HepG2 (cell line): Measurements from ENCODE around the gene ZNF684. TPM values are rescaled to one million over a fixed set of nuclear protein-coding genes. Genes with fewer than 3 reads are reported as not detected.

ENCODE experiments used
- CBX5 ChIP-seq: sonication (generic); formaldehyde crosslinking; IDR thresholded peaks from 2 replicates; pipeline ENCODE4 v1.4.0; 2020; ENCODE audit warnings: missing genetic modification reagents, borderline replicate concordance
- KDM2A ChIP-seq: sonication (generic); formaldehyde crosslinking; IDR thresholded peaks from 2 replicates; pipeline ENCODE4 v1.4.0; 2020; ENCODE audit warnings: low read depth, missing genetic modification reagents, borderline replicate concordance
- MAF1 ChIP-seq: sonication (generic); formaldehyde crosslinking; IDR thresholded peaks from 2 replicates; pipeline ENCODE4 v1.5.0; 2020; ENCODE audit warnings: missing genetic modification reagents, borderline replicate concordance
- MAFG ChIP-seq: sonication (generic); formaldehyde crosslinking; IDR thresholded peaks from 2 replicates; pipeline ENCODE4 v1.5.1; 2020; ENCODE audit warnings: mild to moderate bottlenecking, missing genetic modification reagents
- MIER3 ChIP-seq: IDR thresholded peaks from 2 replicates; pipeline ENCODE4 v1.6.1; 2016; ENCODE audit warnings: missing compliant biosample characterization, borderline replicate concordance
- NKX3-1 ChIP-seq: sonication (generic); formaldehyde crosslinking; IDR thresholded peaks from 2 replicates; pipeline ENCODE4 v1.5.0; 2020; ENCODE audit warnings: missing genetic modification reagents
- PITX1 ChIP-seq: sonication (generic); formaldehyde crosslinking; IDR thresholded peaks from 2 replicates; pipeline ENCODE4 v1.5.1; 2020; ENCODE audit warnings: mild to moderate bottlenecking, missing genetic modification reagents
- RNF2 ChIP-seq: fragments of 450-650 bp; conservative IDR thresholded peaks from 2 replicates; pipeline ENCODE4 v1.6.1; 2016; ENCODE audit warnings: low read depth
- YY1 ChIP-seq: IDR thresholded peaks from 2 replicates; pipeline ENCODE4 v1.6.1; 2011; ENCODE audit warnings: low read length, low read depth, moderate library complexity, mild to moderate bottlenecking; ENCODE audit not compliant: insufficient read depth, insufficient replicate concordance
- ZBTB42 ChIP-seq: sonication (generic); formaldehyde crosslinking; IDR thresholded peaks from 2 replicates; pipeline ENCODE4 v1.5.0; 2020; ENCODE audit warnings: mild to moderate bottlenecking, missing genetic modification reagents
- ZNF232 ChIP-seq: sonication (generic); formaldehyde crosslinking; IDR thresholded peaks from 2 replicates; pipeline ENCODE4 v1.4.0; 2020; ENCODE audit warnings: missing genetic modification reagents, borderline replicate concordance
- ZNF263 ChIP-seq: sonication (generic); formaldehyde crosslinking; IDR thresholded peaks from 2 replicates; pipeline ENCODE4 v1.4.0; 2020; ENCODE audit warnings: missing genetic modification reagents
- ZNF282 ChIP-seq: fragments of 450-650 bp; IDR thresholded peaks from 2 replicates; pipeline ENCODE4 v1.6.1; 2018; ENCODE audit not compliant: partially characterized antibody
- ZNF776 ChIP-seq: sonication (generic); formaldehyde crosslinking; IDR thresholded peaks from 2 replicates; pipeline ENCODE4 v1.4.0; 2020; ENCODE audit warnings: mild to moderate bottlenecking, missing genetic modification reagents
- polyA plus RNA-seq, 8 experiments: library from polyadenylated mRNA; depleted of rRNA in 3 of 8; stranded (reverse) in 7 of 8; unstranded in 1 of 8; fragments of >200 nt; fragmentation: Illumina TruSeq in 4 of 8; extraction: Trizol in 4 of 8; gene quantifications; 2 replicates each; pipeline versions ENCODE4 v1.2.1 to v1.2.3, GENCODE V29; 2011 to 2016; ENCODE audit warnings: low read depth in 4 of 8, missing spikeins in 1 of 8, mixed read lengths in 1 of 8; ENCODE audit not compliant: insufficient read depth in 1 of 8
- total RNA-seq, 5 experiments: library from RNA; depleted of rRNA; stranded (reverse); fragments of >200 nt; fragmentation: Illumina TruSeq; extraction: Trizol; gene quantifications; 2 replicates each; pipeline ENCODE4 v1.2.3, GENCODE V29; 2016; ENCODE audit warnings: low read depth in 1 of 5
- TF ChIP-seq, protein P1 (sequence below): sonication (generic); formaldehyde crosslinking; IDR thresholded peaks from 2 replicates; pipeline ENCODE4 v1.4.0; 2020; ENCODE audit warnings: mild to moderate bottlenecking, missing genetic modification reagents
- TF ChIP-seq, protein P2 (sequence below): sonication (generic); formaldehyde crosslinking; IDR thresholded peaks from 2 replicates; pipeline ENCODE4 v1.4.0; 2020; ENCODE audit warnings: mild to moderate bottlenecking, missing genetic modification reagents, borderline replicate concordance
- TF ChIP-seq, protein P3 (sequence below): sonication (generic); formaldehyde crosslinking; IDR thresholded peaks from 2 replicates; pipeline ENCODE4 v1.4.0; 2020; ENCODE audit warnings: low read depth, mild to moderate bottlenecking, missing genetic modification reagents
- TF ChIP-seq, protein P4 (sequence below): sonication (generic); formaldehyde crosslinking; IDR thresholded peaks from 2 replicates; pipeline ENCODE4 v1.8.1; 2023; ENCODE audit warnings: mild to moderate bottlenecking, missing genetic modification reagents
- TF ChIP-seq, protein P5 (sequence below): sonication (generic); formaldehyde crosslinking; conservative IDR thresholded peaks from 2 replicates; pipeline ENCODE4 v1.8.0; 2022; ENCODE audit warnings: low read depth, missing genetic modification reagents

ZNF684 gene
- total and polyA plus RNA-seq, 2 of the 13 experiments (the other 11 are each of a cell fraction or from before 2014, with no cell fraction given) = 6.5 to 15.2 TPM

DNA sequence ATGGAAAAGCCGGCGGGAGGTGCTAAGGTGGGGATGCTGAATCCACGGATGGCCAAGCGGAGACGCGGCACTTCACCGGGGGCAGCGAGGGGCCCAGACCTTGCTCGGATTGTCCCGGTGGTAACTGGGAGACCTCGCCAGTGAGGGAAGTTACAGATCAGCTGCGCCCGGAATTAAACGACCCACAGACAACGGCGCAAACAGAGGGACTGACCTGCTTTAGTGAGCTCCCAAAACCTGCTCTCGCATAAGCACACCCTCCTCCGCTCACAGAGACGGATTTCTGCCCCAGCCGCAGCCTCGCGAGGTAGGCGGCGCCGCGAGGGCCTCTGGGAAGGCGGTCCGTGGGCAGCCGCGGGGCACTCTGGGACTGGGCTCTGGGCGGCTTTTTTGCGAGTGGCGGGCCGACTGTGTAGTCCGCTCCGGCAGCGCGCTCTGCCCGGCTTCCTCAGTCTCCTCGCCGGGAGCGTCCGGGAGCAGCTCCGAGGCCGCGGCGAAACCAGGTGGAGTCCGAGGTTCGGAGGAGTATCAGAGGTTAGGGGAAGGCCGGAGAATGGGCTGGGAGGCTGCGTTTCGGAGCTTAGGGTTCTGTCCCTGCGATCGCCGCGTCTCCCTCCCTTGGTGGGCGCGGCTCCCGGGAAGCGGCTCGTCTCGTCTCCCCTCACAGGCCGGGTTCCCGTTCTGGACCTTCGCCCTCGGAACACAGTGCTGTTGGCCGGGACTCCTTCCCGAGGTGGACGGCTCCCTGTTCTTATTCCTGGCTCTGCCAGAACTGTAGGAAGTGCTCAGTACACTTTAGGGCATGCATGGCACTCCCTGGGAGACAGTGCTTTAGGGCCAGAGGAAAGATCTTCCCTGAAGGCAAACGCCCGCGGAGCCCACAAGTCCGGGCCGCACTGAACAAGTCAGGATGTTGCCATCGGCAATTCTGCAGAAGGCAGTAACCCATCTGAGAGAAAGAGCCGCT, 22.8 kb upstream of the ZNF684 start, which contains the start of gene EXO5 (continued):
- TF ChIP-seq PITX1 (CRISPR knock-in tag) (peak; percentile 74), CBX5 (CRISPR knock-in tag) (peak; percentile 66; the same call in 1 of the 2 replicates), NKX3-1 (CRISPR knock-in tag) (peak; percentile 83), ZNF282 (no peak), ZBTB42 (CRISPR knock-in tag) (0 out of 2 replicates have a peak, but pooled peaks have one; percentile 59), ZNF232 (CRISPR knock-in tag) (peak; percentile 92), YY1 (peak; percentile 79), RNF2 (peak; percentile 79; the same call in 1 of the 2 replicates), MAF1 (CRISPR knock-in tag) (peak; percentile 82), ZNF776 (CRISPR knock-in tag) (peak; percentile 90), MIER3 (CRISPR knock-in tag) (peak; percentile 84; the same call in 1 of the 2 replicates), MAFG (no peak), KDM2A (CRISPR knock-in tag) (peak; percentile 85), ZNF263 (CRISPR knock-in tag) (peak; percentile 76)
- TF ChIP-seq, protein P1, sequence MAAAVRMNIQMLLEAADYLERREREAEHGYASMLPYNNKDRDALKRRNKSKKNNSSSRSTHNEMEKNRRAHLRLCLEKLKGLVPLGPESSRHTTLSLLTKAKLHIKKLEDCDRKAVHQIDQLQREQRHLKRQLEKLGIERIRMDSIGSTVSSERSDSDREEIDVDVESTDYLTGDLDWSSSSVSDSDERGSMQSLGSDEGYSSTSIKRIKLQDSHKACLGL (CRISPR knock-in tag) = peak; percentile 90
- TF ChIP-seq, protein P2, sequence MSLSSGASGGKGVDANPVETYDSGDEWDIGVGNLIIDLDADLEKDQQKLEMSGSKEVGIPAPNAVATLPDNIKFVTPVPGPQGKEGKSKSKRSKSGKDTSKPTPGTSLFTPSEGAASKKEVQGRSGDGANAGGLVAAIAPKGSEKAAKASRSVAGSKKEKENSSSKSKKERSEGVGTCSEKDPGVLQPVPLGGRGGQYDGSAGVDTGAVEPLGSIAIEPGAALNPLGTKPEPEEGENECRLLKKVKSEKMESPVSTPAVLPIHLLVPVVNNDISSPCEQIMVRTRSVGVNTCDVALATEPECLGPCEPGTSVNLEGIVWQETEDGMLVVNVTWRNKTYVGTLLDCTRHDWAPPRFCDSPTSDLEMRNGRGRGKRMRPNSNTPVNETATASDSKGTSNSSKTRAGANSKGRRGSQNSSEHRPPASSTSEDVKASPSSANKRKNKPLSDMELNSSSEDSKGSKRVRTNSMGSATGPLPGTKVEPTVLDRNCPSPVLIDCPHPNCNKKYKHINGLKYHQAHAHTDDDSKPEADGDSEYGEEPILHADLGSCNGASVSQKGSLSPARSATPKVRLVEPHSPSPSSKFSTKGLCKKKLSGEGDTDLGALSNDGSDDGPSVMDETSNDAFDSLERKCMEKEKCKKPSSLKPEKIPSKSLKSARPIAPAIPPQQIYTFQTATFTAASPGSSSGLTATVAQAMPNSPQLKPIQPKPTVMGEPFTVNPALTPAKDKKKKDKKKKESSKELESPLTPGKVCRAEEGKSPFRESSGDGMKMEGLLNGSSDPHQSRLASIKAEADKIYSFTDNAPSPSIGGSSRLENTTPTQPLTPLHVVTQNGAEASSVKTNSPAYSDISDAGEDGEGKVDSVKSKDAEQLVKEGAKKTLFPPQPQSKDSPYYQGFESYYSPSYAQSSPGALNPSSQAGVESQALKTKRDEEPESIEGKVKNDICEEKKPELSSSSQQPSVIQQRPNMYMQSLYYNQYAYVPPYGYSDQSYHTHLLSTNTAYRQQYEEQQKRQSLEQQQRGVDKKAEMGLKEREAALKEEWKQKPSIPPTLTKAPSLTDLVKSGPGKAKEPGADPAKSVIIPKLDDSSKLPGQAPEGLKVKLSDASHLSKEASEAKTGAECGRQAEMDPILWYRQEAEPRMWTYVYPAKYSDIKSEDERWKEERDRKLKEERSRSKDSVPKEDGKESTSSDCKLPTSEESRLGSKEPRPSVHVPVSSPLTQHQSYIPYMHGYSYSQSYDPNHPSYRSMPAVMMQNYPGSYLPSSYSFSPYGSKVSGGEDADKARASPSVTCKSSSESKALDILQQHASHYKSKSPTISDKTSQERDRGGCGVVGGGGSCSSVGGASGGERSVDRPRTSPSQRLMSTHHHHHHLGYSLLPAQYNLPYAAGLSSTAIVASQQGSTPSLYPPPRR (CRISPR knock-in tag) = peak; percentile 50
- TF ChIP-seq, protein P3, sequence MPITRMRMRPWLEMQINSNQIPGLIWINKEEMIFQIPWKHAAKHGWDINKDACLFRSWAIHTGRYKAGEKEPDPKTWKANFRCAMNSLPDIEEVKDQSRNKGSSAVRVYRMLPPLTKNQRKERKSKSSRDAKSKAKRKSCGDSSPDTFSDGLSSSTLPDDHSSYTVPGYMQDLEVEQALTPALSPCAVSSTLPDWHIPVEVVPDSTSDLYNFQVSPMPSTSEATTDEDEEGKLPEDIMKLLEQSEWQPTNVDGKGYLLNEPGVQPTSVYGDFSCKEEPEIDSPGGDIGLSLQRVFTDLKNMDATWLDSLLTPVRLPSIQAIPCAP = peak; percentile 59; the same call in 1 of the 2 replicates
- TF ChIP-seq, protein P4, sequence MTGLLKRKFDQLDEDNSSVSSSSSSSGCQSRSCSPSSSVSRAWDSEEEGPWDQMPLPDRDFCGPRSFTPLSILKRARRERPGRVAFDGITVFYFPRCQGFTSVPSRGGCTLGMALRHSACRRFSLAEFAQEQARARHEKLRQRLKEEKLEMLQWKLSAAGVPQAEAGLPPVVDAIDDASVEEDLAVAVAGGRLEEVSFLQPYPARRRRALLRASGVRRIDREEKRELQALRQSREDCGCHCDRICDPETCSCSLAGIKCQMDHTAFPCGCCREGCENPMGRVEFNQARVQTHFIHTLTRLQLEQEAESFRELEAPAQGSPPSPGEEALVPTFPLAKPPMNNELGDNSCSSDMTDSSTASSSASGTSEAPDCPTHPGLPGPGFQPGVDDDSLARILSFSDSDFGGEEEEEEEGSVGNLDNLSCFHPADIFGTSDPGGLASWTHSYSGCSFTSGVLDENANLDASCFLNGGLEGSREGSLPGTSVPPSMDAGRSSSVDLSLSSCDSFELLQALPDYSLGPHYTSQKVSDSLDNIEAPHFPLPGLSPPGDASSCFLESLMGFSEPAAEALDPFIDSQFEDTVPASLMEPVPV (CRISPR knock-in tag) = no peak; the same call in 1 of the 2 replicates
- TF ChIP-seq, protein P5, sequence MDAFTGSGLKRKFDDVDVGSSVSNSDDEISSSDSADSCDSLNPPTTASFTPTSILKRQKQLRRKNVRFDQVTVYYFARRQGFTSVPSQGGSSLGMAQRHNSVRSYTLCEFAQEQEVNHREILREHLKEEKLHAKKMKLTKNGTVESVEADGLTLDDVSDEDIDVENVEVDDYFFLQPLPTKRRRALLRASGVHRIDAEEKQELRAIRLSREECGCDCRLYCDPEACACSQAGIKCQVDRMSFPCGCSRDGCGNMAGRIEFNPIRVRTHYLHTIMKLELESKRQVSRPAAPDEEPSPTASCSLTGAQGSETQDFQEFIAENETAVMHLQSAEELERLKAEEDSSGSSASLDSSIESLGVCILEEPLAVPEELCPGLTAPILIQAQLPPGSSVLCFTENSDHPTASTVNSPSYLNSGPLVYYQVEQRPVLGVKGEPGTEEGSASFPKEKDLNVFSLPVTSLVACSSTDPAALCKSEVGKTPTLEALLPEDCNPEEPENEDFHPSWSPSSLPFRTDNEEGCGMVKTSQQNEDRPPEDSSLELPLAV (CRISPR knock-in tag) = no peak
